GM23338 (cell line): Measurements from ENCODE around the gene PFKFB3. TPM values are rescaled to one million over a fixed set of nuclear protein-coding genes. Genes with fewer than 3 reads are reported as not detected.

ENCODE experiments used
- ATAC-seq: fragments of 200-7000 bp; cut with Tn5 transposase; 3 replicates; pipeline ENCODE4 v1.9.1; 2020
- DNase-seq: peaks from one replicate; pipeline ENCODE4 v3.0.0-alpha.2; 2015; ENCODE audit warnings: low spot score
- H2AFZ ChIP-seq: fragments of 200-600 bp; sonication (generic); 2 replicates; pipeline ENCODE4 v1.8.0; 2016; ENCODE audit warnings: antibody characterized with exemption, mild to moderate bottlenecking, moderate library complexity
- H3F3A ChIP-seq: fragments of 200-600 bp; sonication (generic); replicated peaks from 2 replicates; pipeline ENCODE4 v1.8.0; 2017; ENCODE audit warnings: antibody characterized with exemption, mixed run types, low read depth
- H3K27ac ChIP-seq: fragments of 200-600 bp; sonication (generic); 2 replicates; pipeline ENCODE4 v1.6.1; 2016; ENCODE audit warnings: low read depth
- H3K27me3 ChIP-seq: fragments of 200-600 bp; sonication (generic); 2 replicates; pipeline ENCODE4 v1.8.0; 2016; ENCODE audit warnings: mild to moderate bottlenecking, mixed run types, moderate library complexity; ENCODE audit not compliant: insufficient read depth
- H3K36me3 ChIP-seq: fragments of 200-600 bp; sonication (generic); 2 replicates; pipeline ENCODE4 v1.8.0; 2016; ENCODE audit warnings: mild to moderate bottlenecking; ENCODE audit not compliant: insufficient read depth
- H3K4me1 ChIP-seq: fragments of 200-600 bp; sonication (generic); 2 replicates; pipeline ENCODE4 v1.8.0; 2016; ENCODE audit warnings: mild to moderate bottlenecking, moderate library complexity; ENCODE audit not compliant: insufficient read depth
- H3K4me2 ChIP-seq: fragments of 200-600 bp; sonication (generic); 2 replicates; pipeline ENCODE4 v1.7.1; 2017; ENCODE audit warnings: mixed run types
- H3K4me3 ChIP-seq: fragments of 200-600 bp; sonication (generic); 2 replicates; pipeline ENCODE4 v1.6.1; 2016; ENCODE audit warnings: mixed run types
- H3K79me2 ChIP-seq: fragments of 200-600 bp; sonication (generic); replicated peaks from 2 replicates; pipeline ENCODE4 v1.8.0; 2017; ENCODE audit warnings: mild to moderate bottlenecking; ENCODE audit not compliant: insufficient read depth
- H3K9me2 ChIP-seq: fragments of 200-600 bp; sonication (generic); 2 replicates; pipeline ENCODE4 v1.8.0; 2017; ENCODE audit not compliant: insufficient read depth
- H4K20me1 ChIP-seq: fragments of 200-600 bp; sonication (generic); replicated peaks from 2 replicates; pipeline ENCODE4 v1.8.0; 2017; ENCODE audit warnings: mild to moderate bottlenecking; ENCODE audit not compliant: insufficient read depth
- H3K27ac Mint-ChIP-seq: 2 replicates; pipeline ENCODE4 v1.8.0; 2020; ENCODE audit warnings: inconsistent platforms, mild to moderate bottlenecking, moderate library complexity, mixed read lengths
- H3K27me3 Mint-ChIP-seq: 3 replicates; pipeline ENCODE4 v1.8.0; 2022; ENCODE audit warnings: low read depth, mild to moderate bottlenecking, moderate library complexity, mixed read lengths, inconsistent platforms; ENCODE audit not compliant: insufficient read depth, poor library complexity
- H3K36me3 Mint-ChIP-seq: 3 replicates; pipeline ENCODE4 v1.8.0; 2021; ENCODE audit warnings: low read depth, mild to moderate bottlenecking, inconsistent platforms, moderate library complexity, mixed read lengths
- H3K4me1 Mint-ChIP-seq: 3 replicates; pipeline ENCODE4 v1.8.0; 2020; ENCODE audit warnings: mild to moderate bottlenecking, inconsistent platforms, mixed read lengths
- H3K4me3 Mint-ChIP-seq: 3 replicates; pipeline ENCODE4 v1.8.0; 2021; ENCODE audit warnings: moderate library complexity, mild to moderate bottlenecking, inconsistent platforms, mixed read lengths
- H3K9me3 Mint-ChIP-seq: 3 replicates; pipeline ENCODE4 v1.8.0; 2020; ENCODE audit warnings: moderate library complexity, mild to moderate bottlenecking, inconsistent platforms, mixed read lengths
- CREB1 ChIP-seq: fragments of 250-450 bp; sonication (Bioruptor Pico); IDR thresholded peaks from 2 replicates; pipeline ENCODE4 v1.5.0; 2020; ENCODE audit warnings: low read depth, mild to moderate bottlenecking, moderate library complexity
- CTCF ChIP-seq, 2 experiments: fragments of 200-600 bp in 1 of 2; sonication (generic) in 1 of 2; conservative IDR thresholded peaks; 2 replicates each; pipeline versions ENCODE4 v1.5.1 to v1.6.1; 2016 to 2017; ENCODE audit warnings: antibody characterized with exemption in 2 of 2, low read depth in 2 of 2, mild to moderate bottlenecking in 2 of 2, moderate library complexity in 1 of 2
- EZH2phosphoT487 ChIP-seq: fragments of 200-600 bp; sonication (generic); IDR thresholded peaks from one replicate; pipeline ENCODE4 v1.8.1; 2018; ENCODE audit warnings: antibody characterized with exemption; ENCODE audit not compliant: unreplicated experiment
- JUNB ChIP-seq: IDR thresholded peaks from one replicate; pipeline ENCODE4 v1.6.1; 2016; ENCODE audit warnings: antibody characterized with exemption; ENCODE audit not compliant: unreplicated experiment
- NANOG ChIP-seq: IDR thresholded peaks from 2 replicates; pipeline ENCODE4 v1.6.1; 2016; ENCODE audit warnings: antibody characterized with exemption, borderline replicate concordance
- POLR2AphosphoS5 ChIP-seq: IDR thresholded peaks from 2 replicates; pipeline ENCODE4 v1.6.1; 2016; ENCODE audit warnings: antibody characterized with exemption, low read depth
- STAT1 ChIP-seq: IDR thresholded peaks from one replicate; pipeline ENCODE4 v1.6.1; 2016; ENCODE audit warnings: antibody characterized with exemption; ENCODE audit not compliant: unreplicated experiment
- polyA plus RNA-seq: library from polyadenylated mRNA; unstranded; fragments of >200 nt; fragmentation: Nextera tagmentation; extraction: Ambion mirVana; gene quantifications from 2 replicates; pipeline ENCODE4 v1.2.1, GENCODE V29; 2016
- total RNA-seq: library from RNA; depleted of rRNA; stranded (reverse); fragments of >200 nt; shearing (Covaris generic); gene quantifications from 2 replicates; pipeline ENCODE4 v1.2.3, GENCODE V29; 2014
- TF ChIP-seq, protein P1 (sequence below): IDR thresholded peaks from one replicate; pipeline ENCODE4 v1.6.1; 2018; ENCODE audit warnings: antibody characterized with exemption; ENCODE audit not compliant: unreplicated experiment

Gene PFKFB3
- total and polyA plus RNA-seq, 2 experiments from 2014 or later: 9.5 to 26.8 TPM

- Histone ChIP-seq H4K20me1 (peaks cover 7% of the 10 kb centered on the region; the same call in 1 of the 2 replicates), H3K36me3 (no peaks in the 10 kb centered on the region), H3K27me3 (no peaks in the 10 kb centered on the region), H3K4me1 (no peaks in the 10 kb centered on the region), H2AFZ (no peak overlapping the region), H3K4me2 (no peak overlapping the region), H3F3A (no peaks in the 10 kb centered on the region), H3K4me3 (no peak overlapping the region), H3K79me2 (no peaks in the 10 kb centered on the region), H3K9me2 (no peaks in the 10 kb centered on the region), H3K27ac (no peak overlapping the region)
- TF ChIP-seq POLR2AphosphoS5 (no peak), EZH2phosphoT487 (no peak), CTCF (conservative IDR thresholded peaks at IDR 0.05; ENCODE audit: low read depth in 2 of 2) (no peak)
- Mint-ChIP-seq H3K4me1 (no peaks in the 10 kb centered on the region; the same call in 2 of the 3 replicates), H3K27ac (no peak overlapping the region), H3K27me3 (peaks cover 8% of the 10 kb centered on the region), H3K36me3 (no peaks in the 10 kb centered on the region), H3K4me3 (no peak overlapping the region), H3K9me3 (no peaks in the 10 kb centered on the region)
- DNase-seq: no peak
- no peak for ATAC-seq
Measured at GRCh38 chr10:6180480-6181110, 22.1 kb upstream of the PFKFB3 start.

DNA sequence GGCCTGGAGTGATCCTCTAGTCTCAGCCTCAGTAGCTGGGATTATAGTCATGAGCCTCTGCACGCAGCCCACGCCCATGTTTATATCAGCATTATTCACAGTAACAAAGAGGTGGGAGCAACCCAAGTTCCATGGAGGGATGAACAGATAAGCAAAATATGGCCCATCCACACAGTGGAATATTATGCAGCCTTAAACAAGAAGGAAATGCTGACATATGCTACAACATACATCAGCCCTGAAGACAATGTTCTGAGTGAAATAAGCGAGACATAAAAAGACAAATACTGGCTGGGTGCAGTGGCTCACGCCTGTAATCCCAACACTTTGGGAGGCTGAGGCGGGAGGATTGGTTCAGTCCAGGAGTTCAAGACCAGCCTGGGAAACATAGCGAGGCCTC is 21.5 kb upstream of the PFKFB3 start:
- Histone ChIP-seq H3K27ac (no peak overlapping the region), H3K4me2 (no peak overlapping the region), H3K36me3 (no peaks in the 10 kb centered on the region), H3K4me3 (no peak overlapping the region), H2AFZ (no peak overlapping the region), H3K27me3 (no peaks in the 10 kb centered on the region), H3F3A (no peaks in the 10 kb centered on the region), H3K4me1 (no peaks in the 10 kb centered on the region), H3K79me2 (no peaks in the 10 kb centered on the region), H3K9me2 (no peaks in the 10 kb centered on the region), H4K20me1 (peaks cover 7% of the 10 kb centered on the region; the same call in 1 of the 2 replicates)
- Mint-ChIP-seq H3K9me3 (no peaks in the 10 kb centered on the region), H3K36me3 (no peaks in the 10 kb centered on the region), H3K4me1 (no peaks in the 10 kb centered on the region), H3K27me3 (peaks cover 8% of the 10 kb centered on the region), H3K4me3 (no peak overlapping the region), H3K27ac (no peak overlapping the region)
- DNase-seq (no peak), ATAC-seq (no peak)
- TF ChIP-seq, protein P1, sequence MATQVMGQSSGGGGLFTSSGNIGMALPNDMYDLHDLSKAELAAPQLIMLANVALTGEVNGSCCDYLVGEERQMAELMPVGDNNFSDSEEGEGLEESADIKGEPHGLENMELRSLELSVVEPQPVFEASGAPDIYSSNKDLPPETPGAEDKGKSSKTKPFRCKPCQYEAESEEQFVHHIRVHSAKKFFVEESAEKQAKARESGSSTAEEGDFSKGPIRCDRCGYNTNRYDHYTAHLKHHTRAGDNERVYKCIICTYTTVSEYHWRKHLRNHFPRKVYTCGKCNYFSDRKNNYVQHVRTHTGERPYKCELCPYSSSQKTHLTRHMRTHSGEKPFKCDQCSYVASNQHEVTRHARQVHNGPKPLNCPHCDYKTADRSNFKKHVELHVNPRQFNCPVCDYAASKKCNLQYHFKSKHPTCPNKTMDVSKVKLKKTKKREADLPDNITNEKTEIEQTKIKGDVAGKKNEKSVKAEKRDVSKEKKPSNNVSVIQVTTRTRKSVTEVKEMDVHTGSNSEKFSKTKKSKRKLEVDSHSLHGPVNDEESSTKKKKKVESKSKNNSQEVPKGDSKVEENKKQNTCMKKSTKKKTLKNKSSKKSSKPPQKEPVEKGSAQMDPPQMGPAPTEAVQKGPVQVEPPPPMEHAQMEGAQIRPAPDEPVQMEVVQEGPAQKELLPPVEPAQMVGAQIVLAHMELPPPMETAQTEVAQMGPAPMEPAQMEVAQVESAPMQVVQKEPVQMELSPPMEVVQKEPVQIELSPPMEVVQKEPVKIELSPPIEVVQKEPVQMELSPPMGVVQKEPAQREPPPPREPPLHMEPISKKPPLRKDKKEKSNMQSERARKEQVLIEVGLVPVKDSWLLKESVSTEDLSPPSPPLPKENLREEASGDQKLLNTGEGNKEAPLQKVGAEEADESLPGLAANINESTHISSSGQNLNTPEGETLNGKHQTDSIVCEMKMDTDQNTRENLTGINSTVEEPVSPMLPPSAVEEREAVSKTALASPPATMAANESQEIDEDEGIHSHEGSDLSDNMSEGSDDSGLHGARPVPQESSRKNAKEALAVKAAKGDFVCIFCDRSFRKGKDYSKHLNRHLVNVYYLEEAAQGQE: no peak
- no peak for TF ChIP-seq NANOG
- TF ChIP-seq CREB1 (CRISPR knock-in tag): no peak
- TF ChIP-seq CTCF (conservative IDR thresholded peaks at IDR 0.05; ENCODE audit: low read depth in 2 of 2): no peak
- no peak for TF ChIP-seq JUNB
- no peak for TF ChIP-seq STAT1
